WTC11 (cell line): ENCODE measurements around the gene ELP5.

ENCODE experiments used
- CREM ChIP-seq: sonication (generic); formaldehyde crosslinking; IDR thresholded peaks from 2 replicates; pipeline ENCODE4 v1.8.1; 2022; ENCODE audit warnings: mild to moderate bottlenecking, missing genetic modification reagents, moderate library complexity
- TEAD4 ChIP-seq: sonication (generic); formaldehyde crosslinking; IDR thresholded peaks from 2 replicates; pipeline ENCODE4 v1.8.0; 2022; ENCODE audit warnings: mild to moderate bottlenecking, missing genetic modification reagents
- ZBTB21 ChIP-seq: sonication (generic); formaldehyde crosslinking; IDR thresholded peaks from 2 replicates; pipeline ENCODE4 v1.8.1; 2023; ENCODE audit warnings: mild to moderate bottlenecking, missing genetic modification reagents, borderline replicate concordance
- TF ChIP-seq, protein P1 (sequence below): fragments of 200-600 bp; IDR thresholded peaks from 2 replicates; pipeline ENCODE4 v1.8.0; 2022; ENCODE audit warnings: antibody characterized with exemption

DNA sequence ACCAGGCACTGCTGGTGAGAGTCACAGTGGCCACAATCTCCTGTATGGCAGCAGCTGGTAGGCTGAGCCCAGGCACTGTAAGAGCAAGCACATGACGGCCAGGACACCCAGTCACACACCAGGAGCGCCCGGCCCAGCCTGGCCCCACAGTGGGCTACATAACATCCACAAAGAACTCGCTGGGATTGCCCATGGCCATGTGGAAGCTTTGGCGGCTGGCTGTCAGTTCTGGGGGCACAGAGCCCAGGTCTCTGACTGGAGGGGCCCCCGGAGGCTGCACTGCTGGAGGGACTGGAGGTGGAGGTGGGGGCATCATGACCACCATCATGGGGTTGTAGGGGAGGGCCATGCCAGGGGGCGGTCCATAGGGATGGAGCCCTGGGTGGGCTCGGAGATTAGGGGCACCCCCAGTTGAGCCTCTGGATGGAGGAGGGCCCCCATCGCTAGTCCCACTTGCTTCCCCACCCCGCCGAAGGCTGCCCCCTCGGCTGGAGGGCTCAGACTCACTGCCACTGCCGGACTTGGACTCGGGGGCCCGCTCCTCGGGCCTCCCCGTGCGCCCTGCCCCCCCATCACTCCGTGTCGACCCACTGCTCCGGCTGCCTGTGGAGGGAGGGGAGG lies 26.2 kb upstream of the ELP5 start:
- TF ChIP-seq, protein P1, sequence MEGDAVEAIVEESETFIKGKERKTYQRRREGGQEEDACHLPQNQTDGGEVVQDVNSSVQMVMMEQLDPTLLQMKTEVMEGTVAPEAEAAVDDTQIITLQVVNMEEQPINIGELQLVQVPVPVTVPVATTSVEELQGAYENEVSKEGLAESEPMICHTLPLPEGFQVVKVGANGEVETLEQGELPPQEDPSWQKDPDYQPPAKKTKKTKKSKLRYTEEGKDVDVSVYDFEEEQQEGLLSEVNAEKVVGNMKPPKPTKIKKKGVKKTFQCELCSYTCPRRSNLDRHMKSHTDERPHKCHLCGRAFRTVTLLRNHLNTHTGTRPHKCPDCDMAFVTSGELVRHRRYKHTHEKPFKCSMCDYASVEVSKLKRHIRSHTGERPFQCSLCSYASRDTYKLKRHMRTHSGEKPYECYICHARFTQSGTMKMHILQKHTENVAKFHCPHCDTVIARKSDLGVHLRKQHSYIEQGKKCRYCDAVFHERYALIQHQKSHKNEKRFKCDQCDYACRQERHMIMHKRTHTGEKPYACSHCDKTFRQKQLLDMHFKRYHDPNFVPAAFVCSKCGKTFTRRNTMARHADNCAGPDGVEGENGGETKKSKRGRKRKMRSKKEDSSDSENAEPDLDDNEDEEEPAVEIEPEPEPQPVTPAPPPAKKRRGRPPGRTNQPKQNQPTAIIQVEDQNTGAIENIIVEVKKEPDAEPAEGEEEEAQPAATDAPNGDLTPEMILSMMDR, result no peak
- no peak for TF ChIP-seq CREM (CRISPR knock-in tag)
- TF ChIP-seq ZBTB21 (CRISPR knock-in tag), result no peak
- no peak for TF ChIP-seq TEAD4
